Limb (tissue), 2 donors: ENCODE results near the gene WDFY2.

ENCODE experiments used
- DNase-seq, 2 donors: peaks; one replicate each; pipeline ENCODE4 v3.0.0-alpha.2; 2016; ENCODE audit errors: extremely low spot score in 2 of 2

WDFY2 gene

DNA sequence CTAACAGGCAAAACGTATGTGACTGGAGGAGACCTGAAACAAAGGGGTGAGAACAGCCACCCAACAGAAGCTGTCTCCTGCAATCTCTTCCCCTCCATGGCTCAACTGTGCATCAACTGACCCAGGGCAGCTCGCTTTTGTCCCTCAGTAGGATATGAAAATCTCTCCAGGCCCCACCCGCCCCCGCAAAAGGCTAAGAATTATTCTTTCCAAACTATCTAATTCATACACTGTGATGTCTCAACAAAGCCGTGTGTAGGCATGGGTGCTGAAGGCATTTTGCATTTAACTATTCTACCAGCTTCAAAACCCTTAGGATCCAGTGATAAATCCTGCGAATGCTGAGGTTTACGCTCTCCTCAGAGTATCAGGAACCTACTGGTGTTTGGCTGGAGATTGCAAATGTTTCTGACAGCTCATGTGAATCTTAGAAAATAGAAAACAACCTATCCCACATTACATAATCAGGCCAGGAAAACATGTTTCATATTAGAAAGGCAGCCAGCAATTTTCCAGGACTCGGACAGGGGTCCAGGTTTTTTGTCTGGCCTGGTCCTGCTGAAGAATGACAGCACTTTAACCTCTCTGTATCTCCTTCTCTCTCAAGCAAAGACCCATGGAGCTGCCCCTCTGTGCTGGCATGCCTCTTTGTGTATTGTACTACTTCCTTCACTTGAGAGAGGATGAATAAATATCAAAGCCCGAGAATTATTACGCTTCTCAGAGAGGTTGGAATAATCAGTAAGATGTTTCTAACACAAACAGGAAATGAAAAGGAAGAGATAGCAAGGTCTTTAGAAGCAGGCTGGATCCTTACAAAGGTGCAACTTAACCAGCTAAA is 202.4 kb downstream of the WDFY2 start:
- DNase-seq: no peak

DNA sequence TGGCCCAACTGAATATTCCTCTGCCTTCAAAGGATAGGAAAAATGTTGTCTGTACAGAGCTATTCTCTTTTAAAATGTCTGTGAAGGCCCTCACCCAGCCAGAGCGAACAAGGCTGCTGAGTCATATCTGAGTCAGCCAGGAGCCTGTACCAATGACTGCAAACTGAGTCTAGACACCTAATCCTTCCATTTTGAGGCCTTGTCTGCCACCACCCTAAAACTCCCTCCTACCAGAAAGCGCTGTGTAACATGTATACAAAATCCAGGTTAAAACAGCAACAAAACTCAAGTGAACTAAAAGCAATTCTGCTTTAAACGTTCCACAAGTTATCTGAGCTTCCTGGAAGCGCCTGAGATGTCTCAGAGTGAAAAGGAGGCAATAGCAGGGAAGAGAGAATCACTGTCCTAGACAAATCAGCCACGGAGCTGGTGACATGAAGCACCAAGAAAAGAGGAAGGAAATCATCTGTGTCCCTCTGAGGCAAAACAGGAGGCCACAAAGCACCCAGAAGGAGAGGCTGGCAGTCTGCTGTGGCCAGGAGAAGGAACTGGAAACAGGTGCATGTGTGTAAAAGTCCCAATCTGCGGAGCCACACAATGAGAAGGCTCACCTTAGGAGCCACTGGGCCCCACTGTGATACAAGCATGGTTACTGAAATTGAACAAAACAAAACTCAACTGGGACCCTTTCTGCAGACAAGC is 209.5 kb downstream of the WDFY2 start:
- DNase-seq: no peak

GRCh38 chr13:51794964-51795363 is 210.7 kb downstream of the WDFY2 start:
- no peak for DNase-seq

DNA sequence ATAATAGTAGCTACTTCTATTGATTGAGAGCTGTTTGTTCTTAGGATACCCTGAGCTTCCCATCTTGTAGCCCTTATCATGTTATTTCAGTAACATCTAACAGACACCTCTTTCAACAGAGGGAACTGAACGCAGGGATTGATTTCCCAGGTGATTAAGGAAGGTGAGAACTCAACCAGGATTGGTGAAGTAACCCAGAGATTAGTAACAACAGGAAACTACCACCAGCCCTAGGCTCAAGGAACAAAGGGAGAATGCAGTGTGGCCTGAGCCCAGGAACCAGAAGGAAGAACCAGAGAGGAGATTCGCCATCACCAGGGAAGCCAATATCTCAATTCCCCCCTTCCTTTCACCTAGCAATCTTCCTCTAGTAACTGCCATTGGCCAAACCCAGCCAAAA is 211.2 kb downstream of the WDFY2 start:
- no peak for DNase-seq

GRCh38 chr13:51796546-51796945 is 212.3 kb downstream of the WDFY2 start:
- no peak for DNase-seq

DNA sequence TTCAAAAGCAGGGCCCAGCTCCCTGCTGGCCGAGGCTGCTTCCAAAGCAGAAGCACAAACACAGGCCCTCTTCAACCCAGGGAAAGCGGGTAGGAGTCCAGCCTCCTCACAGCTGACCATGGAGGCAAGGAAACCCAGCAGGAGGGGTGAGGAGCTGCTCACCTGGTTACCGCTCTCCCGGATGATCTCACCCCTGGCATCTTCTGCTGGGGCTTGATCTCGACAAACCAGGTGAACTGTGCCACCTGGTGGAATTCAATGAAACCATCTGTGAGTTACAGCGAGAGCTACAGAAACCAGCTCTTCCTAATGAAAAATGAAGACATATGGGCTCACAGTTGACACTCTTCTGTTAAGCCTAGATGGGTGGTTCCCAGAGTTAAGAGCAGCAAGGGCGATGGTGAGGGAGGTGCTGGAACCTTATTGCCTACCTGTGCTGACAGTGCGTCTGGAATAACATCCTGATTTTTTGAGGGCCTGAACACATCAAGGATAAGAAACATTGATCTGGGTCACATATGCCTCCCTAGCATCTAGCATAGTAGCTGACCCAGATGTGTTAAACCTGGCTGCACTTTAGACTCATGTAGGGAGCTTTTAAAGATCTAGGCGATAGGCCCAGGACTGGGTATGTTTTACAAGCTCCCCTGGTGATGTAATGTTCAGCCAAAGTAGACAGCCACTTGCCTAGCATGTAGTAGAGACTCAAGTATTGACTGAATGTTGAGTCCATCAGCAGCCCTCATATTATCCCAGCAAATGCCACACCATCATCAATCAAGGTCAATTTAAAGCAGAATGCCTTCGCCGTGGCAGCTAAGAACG is 213.6 kb downstream of the WDFY2 start:
- DNase-seq: peak; percentile 42 to 61

GRCh38 chr13:51799261-51799660 is 215.0 kb downstream of the WDFY2 start:
- DNase-seq: no peak

DNA sequence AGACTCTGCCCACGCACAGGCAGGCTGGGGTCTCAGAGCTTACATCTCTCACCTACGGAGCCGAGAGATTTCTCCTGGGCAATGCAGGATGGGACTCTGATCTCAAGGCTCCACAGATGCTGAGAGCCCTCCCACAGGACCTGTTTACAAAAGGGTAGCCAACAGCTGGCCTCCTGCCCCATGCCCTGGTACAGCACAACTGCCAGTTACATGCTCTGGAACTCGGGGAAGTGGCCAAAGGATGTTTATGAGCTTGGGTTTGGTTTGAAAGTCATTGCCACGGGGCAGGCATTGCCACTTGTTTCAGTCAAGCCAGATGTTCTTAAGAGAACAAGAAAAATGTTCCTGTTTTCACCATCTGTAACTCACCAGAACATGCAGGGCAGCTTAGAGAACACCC is 216.2 kb downstream of the WDFY2 start:
- DNase-seq: no peak

- DNase-seq: no peak
Observed at GRCh38 chr13:51801631-51802099, 217.4 kb downstream of the WDFY2 start.

GRCh38 chr13:51802631-51803418 is 218.6 kb downstream of the WDFY2 start:
- DNase-seq: no peak

GRCh38 chr13:51803422-51804294 is 219.4 kb downstream of the WDFY2 start, which contains the start of gene DHRS12:
Gene DHRS12 (minus strand): TSS chr13:51804163. CDS start chr13:51799659, 4,504 bp downstream.
- DNase-seq: peak; percentile 82 to 92

- peak in 1 of 2 donors; percentile 61 for DNase-seq
Observed at GRCh38 chr13:51804295-51805172, 220.3 kb downstream of the WDFY2 start.

DNA sequence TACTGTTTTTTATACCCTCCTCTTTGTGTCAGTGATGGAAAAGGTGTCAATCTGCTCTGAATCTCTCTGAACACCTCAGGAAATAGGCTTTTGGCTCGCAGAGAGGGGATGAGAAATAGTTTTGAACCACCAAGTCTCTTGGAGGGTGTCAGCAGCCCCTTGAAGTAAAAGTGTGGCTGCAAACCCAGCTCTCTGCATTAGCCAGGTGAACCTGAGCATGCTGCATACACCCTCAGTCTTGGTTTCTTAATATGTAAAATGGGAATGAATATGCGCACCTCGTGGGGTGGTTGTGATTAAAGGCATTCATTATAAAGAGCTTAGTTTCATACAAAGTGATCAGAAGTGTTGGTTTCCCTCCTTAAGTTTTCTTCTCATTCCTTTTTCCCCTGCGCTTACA is 221.1 kb downstream of the WDFY2 start:
- no peak for DNase-seq

DNA sequence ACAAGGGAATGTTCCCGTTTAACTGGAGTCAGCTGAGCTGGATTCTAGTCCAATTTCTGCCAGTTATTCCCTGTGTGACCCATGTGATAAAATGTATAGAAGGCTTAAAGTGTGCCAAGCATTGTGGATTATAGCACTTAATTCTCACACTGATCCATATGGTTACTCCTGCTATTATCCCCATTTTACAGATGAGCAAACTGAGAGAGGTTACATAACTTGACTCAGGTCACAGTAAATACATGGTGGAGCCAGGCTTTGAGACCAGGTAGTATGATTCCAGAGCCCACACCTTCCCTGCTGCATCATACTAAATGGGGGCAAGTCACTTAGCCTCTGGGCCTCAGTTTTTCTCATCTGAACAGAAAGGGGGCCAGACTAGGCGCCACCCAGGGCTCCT is 221.7 kb downstream of the WDFY2 start:
- DNase-seq: no peak

GRCh38 chr13:51806566-51806965 is 222.3 kb downstream of the WDFY2 start:
- DNase-seq: no peak

DNA sequence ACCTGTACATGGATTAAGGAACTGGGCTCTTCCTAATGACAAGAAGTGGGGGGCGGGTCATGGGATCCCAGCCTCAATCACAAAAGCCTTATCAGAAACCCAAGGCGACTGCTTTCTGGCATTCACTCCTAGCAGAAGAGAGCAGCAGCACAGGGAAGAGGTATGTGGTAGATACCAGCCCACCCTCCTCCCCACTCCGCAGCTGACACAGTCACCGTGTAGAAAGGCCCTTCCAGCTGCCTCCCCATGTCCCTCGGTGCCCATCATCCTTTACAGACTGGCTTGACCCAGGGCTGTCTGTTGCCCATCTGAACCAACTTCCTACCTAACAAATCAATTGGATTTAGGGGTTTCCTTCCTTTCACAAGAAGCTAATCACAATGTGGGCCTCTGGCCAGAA is 222.8 kb downstream of the WDFY2 start:
- DNase-seq: no peak

GRCh38 chr13:51808811-51809210 is 224.5 kb downstream of the WDFY2 start:
- DNase-seq: no peak

- DNase-seq: no peak
Observed at GRCh38 chr13:51811046-51811445, 226.8 kb downstream of the WDFY2 start.

DNA sequence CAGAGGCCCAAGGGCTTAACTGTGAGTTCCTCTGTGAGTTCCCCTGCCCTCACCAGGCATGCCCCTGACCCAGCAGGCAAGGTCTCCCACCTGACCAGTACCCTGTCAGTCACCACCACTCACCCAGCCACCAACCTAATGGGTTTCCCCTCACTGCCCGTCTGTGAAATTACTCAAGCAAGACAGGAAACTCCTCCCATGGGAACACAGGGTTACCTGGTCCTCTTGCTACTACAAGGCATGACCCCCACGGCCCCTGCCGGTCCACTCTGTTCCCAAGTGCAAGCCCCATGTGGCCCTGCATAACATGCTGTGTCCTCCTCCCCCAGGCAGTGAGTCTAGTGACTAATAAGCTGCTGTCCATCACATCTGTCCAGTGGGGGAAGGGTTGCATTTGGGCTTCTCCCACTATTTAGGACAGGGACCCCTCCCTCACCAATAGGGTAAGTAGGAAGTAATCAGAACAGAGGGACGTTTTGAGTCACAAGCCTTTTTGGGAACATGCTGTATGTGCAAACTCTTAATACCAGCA is 227.7 kb downstream of the WDFY2 start:
- DNase-seq: no peak
